IPS DF 19.7 (cell line): ENCODE results near the gene TRIM54.
"Not testable (repeated sequence)": the region's sequence is repeated elsewhere in the genome, so short reads cannot be mapped to it uniquely, and the experiment has no call there.

Experiments
- DNase-seq: peaks from one replicate; pipeline ENCODE4 v3.0.0-alpha.2; 2013; ENCODE audit warnings: low read depth, low spot score

TRIM54 gene

DNA sequence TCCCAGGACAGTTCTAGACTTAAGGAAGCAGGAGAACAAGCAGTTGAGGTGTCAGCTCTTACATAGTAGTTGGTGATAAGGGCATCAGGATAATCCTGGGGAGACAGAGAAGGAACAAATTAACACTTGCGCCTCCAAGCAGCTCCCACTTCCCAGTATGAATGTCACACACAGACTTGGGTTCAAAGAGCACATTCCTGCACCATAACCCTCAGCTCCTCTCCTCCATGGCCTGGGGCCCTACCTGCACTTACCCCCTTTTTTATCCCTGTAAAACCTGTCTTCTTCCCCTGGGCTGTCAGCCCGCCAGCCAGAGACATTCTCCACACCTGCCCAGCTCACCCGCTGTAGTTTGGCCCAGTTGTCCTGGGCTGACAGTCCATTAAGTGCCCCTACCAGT, 29.9 kb downstream of the TRIM54 start:
- DNase-seq, result no peak

DNA sequence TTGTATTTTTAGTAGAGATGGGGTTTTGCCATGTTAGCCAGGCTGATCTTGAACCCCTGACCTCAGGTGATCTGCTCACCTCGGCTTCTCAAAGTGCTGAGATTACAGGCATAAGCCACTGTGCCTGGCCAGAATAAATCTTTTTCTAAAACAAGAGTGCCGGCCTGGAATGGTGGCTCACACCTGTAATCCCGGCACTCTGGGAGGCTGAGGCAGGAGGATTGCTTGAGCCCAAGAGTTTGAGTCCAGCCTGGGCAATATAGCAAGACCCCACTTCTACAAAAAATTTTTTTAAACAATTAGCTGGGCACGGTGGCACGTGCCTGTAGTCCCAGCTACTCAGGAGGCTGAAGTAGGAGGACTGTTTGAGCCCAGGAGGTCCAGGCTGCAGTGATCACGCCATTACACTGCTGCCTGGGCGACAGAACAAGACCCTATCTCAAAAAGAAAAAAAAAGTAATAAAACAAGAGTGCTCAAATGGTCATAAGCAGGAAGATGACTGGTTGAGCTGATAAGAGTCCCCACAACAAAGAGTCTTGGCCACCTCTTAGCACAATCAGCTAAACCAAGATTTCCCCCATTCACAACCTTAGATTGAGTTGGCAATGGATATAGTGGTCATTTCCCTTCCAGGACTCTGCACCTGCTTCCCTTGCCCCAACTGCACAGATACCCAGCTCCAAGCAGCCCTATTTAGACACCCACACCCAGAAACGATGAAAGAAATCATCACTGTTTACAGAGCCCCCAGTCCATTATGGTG, 31.8 kb downstream of the TRIM54 start:
- DNase-seq, result no peak

DNA sequence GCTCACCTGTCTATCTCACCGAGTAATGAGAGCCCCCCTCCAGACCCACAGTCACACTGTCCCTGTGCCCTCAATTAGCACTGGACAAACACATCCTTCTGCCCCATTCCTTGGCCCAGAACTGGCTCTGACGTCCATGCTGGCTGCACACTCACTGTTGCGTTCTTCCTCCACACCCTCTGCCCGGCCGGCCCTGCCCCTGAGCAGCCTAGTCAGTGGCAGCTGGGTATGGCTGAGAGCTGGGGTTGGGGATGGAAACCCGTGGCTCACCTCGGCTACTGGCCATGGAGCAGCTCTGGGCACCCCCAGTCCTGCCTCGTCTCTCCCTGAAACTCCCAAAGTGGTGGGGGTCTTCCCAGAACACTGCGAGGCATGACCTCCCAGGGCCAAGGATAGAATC, 32.5 kb downstream of the TRIM54 start:
- no peak for DNase-seq

DNA sequence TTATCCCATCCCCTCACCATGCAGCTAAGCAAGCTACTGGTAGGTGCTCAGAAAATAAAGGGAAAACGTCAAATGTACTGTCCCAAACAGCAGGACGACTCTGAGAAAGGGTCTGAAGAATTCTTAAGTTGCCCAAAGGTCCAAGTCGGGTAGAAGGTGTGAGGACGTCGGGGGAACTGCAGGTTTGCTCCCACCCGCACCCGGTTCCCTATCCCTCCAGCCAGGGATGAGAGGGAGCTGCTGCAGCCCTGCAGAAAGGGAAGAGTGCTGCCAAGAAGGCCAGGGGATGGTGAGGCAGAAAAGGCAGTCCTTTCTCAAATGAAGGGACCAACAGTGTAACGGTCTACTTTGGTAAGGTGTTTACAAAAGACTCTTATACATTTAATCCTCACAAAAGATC, 32.9 kb downstream of the TRIM54 start:
- DNase-seq, result no peak

GRCh38 chr2:27316655-27317412, 34.6 kb downstream of the TRIM54 start:
- no peak for DNase-seq

DNA sequence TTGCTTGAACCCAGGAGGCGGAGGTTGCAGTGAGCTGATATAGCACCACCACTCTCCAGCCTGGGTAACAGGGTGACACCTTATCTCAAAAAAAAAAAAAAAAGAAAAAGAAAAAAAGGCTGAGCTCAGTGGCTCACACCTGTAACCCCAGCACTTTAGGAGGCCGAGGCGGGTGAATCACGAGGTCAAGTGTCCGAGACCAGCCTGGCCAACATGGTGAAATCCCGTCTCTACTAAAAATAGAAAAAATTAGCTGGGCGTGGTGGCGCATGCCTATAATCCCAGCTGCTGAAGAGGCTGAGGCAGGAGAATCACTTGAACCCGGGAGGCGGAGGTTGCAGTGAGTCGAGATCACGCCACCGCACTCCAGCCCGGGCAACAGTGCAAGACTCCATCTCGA, 37.6 kb downstream of the TRIM54 start:
- DNase-seq, result not testable (repeated sequence)

DNA sequence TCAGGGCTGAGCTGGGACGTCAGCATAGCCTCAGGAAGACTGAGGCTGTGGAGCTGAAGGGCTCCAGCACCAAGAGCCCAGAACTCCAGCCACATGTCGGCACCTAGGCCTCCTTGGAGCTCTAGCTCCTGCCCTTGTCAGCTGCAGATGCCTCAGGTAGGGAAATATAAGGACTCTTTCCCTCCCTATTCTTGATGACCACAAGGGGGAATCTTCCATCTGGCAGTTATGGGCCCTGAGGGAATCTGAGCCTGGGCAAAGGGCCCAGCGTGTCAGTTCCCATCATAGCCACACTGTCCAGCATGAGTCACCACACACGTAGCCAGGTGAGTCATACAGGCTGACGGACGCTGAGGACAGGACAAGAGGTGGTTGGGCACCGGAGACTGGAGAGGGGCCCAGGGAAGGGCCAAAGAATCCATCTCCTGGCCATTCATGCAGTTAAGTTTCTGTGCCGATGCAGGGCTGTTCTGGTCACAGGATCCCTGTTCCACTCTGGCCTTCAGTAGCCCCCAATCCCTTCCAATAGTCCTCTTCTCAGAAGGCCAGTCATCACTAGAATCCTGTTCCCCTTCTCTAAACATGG, 38.8 kb downstream of the TRIM54 start:
- peak; percentile 68 for DNase-seq

GRCh38 chr2:27322301-27322765, 40.1 kb downstream of the TRIM54 start:
- no peak for DNase-seq

DNA sequence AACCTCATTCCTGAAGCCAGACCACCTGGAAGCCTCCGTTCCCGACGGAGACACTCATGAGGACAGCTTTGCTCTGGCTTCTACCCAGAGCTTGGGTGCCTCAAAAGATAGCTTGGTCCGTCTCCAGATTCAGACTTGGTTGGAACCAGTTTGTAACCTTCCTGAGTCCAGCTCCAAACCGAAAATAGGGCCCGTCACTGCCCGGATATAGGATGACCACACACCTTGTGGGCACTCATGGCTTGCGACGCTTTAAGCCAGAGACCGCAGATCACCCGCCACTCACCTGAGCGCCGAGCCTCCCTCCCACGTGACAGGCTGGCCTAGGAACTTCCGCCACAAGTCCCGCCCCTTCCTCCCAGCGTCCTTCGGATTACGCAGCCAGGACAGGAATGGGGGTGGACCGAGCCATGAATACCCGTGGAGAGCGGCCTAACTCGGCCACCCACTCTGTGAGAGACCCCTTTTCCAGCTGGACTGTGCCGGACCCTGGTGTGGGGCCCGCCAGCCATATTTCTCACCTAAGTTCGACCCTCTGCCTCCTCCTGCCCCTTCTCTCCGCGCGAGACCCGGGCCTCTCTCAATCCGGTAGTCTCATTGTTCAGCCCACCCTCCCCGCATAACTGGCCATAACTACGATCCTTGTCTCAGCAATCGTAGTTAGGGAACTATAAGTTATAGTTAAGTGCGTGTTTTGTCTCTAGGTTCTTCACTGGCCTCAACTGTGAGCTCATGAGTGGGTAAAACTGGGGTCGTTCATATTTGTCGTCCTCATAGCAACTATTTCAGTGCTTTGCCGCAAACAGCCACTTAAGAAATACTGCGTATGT, 40.8 kb downstream of the TRIM54 start, which contains the start of gene MPV17:
Gene MPV17 (minus strand): TSS at position 332 of the 830 bp plus-strand sequence. CDS start 580 bp downstream, outside the sequence.
- DNase-seq, result peak; percentile 78

GRCh38 chr2:27323596-27324285, 41.5 kb downstream of the TRIM54 start:
- DNase-seq, result no peak

GRCh38 chr2:27324720-27325119, 42.5 kb downstream of the TRIM54 start:
- no peak for DNase-seq

DNA sequence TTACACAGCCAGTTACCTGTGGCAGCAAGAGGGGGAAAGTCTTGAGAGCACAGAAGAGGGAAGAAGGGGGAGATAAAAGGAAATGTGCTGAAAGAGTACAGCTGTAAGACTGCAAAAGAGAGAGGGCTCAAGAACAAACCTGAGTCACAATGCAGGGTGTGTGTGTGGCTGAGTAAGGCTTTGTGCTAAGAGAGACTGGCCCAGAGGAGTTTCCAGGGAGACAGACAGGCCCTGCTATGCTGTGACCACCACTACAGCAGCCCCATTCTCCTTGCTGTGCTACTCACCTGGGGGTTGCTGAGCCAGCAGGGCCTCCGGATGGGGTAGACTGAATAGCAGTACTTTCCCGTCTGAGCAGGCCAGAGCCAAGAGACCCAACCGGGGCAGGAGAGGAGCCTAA, 53.1 kb downstream of the TRIM54 start:
- no peak for DNase-seq

- no peak for DNase-seq
These were observed 53.9 kb downstream of the TRIM54 start for GRCh38 chr2:27336173-27336572.

GRCh38 chr2:27347641-27348040, 65.4 kb downstream of the TRIM54 start:
- DNase-seq, result no peak

DNA sequence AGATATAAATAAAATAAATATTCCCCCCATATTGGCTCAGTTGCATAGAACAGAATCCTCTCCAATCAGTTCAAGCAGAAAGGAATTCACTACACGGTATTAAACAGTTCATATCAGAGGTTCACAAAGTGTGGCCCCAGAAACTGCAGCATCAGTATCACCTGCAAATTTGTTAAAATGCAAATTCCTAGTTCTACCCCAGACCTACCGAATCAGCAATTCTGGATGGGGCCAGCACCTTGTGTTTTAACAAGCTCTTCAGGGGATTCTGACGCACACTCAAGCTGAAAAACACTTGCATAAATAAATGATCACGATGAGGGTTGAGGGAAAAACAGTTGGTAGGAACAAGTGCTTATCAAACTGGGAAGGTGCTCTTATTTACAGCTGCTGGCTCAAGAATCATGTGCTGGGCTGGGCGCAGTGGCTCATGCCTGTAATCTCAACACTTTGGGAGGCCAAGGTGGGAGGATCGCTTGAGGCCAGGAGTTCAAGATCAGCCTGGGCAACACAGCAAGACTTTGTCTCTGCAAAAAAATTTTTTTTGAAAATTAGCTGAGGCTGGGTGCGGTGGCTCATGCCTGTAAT, 68.0 kb downstream of the TRIM54 start:
- no peak for DNase-seq

DNA sequence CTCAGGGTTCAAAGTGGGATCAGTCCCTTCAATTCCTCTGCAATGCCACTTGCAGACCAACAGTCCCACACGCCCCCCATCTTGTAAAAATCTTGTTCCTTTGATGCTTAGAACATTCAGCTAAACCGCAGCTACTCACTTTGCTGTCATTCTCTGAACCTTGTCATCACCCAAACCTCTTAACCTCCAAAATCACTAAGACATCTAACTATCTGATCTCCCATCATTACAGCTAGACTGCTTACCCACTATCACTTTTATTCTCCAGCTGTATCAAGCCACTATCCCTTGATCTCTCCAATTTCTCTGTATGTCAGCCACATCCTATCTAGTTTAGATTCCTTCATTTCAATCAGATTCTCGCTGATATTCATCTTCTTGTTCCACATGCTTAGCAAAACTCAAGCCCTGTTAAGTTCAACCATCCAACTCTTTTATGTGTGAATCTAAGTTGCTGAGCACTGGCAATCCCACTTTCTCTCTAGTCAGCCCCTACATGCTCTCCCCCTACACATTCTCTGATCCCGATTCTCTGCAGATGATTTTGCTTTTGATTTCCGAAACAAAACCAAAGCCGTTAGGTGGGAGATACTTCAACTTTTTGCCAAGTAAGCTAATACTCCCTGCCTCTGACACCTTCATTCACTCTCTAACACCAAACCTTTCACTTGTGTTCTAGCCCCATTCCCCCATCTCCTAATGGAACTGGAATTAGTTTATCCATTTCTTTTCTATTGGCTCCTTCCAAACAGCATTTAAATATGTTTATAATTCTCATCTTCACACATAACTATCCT, 69.8 kb downstream of the TRIM54 start:
- no peak for DNase-seq

DNA sequence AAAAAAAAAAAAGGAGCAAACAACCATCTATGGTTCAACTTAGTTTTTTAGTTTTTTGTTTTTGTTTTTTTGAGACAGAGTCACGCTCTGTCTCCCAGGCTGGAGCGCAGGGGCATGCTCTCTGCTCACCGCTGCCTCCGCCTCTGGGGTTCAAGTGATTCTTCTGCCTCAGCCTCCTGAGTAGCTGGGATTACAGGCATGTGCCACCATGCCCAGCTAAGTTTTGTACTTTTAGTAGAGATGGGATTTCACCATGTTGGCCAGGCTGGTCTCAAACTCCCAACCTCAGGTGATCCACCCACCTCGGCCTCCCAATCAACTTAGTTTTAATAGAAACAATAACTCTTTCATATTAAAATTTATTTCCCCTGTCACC, 71.1 kb downstream of the TRIM54 start:
- not testable (repeated sequence) for DNase-seq

DNA sequence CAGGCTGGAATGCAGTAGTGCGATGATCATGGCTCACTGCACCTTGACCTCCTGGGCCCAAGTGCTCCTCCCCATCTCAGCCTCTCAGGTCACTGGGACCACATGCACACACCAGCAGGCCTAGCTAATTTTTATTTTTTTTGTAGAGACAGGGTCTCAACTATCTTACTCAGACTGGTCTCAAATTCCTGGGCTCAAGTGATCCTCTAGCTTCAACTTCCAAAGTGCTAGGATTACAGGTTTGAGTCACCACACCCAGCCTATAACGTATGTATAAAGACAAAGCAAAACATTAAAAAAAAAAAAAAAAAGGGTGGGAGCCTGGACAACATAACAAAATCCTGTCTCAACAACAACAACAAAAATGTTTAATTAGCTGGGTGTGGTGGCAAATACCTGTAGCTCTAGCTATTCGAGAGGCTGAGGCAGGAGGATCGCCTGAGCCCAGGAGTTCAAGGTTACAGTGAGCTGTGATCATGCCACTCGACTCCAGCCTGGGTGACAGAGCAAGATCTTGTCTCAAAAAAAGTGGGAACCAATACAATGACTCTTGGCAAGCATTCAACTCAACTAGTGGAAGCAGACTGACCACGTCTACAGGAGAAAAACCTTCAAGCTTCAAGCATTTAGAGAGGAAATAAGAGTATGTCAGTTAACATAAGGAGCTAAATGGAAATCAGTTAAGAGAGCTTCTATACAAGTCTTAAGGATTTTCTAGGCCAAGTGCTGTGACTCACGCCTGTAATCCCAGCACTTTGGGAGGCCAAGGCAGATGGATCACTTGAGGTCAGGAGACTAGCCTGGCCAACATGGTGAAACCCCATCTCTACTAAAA, 71.8 kb downstream of the TRIM54 start:
- no peak for DNase-seq

GRCh38 chr2:27354597-27354927, 72.3 kb downstream of the TRIM54 start:
- DNase-seq, result no peak
